Measurements from ENCODE around the gene RIMS4. TPM values are rescaled to one million over a fixed set of nuclear protein-coding genes. Genes with fewer than 3 reads are reported as not detected.
A peak's percentile ranks its signal among the peaks of the same experiment; 100 is the strongest.

RIMS4 gene
- total and polyA plus RNA-seq, 2 donors (not counting 1 experiment from before 2014, with no cell fraction given) = not detected

- DNase-seq (no peak), ATAC-seq (ENCODE audit: low read depth) (no peak)
- Mint-ChIP-seq H3K4me1 (peaks cover 24% of the 10 kb centered on the region), H3K27ac (no peak overlapping the region), H3K9me3 (ENCODE audit: insufficient read depth) (no peaks in the 10 kb centered on the region), H3K4me3 (peak overlapping the region; percentile 80), H3K27me3 (peaks cover 35% of the 10 kb centered on the region)
- TF ChIP-seq EZH2 (IDR thresholded peaks at IDR 0.05; ENCODE audit: borderline replicate concordance, insufficient read depth, low read depth, low read length, poor library complexity, severe bottlenecking) (no peak), CTCF (IDR thresholded peaks at IDR 0.05) (no peak)
- Histone ChIP-seq H3K4me2 (replicated peaks; ENCODE audit: low read depth, low read length, poor library complexity, severe bottlenecking) (peak overlapping the region; percentile 90), H3K9ac (ENCODE audit: low read length) (peak overlapping the region; percentile 64), H3K79me2 (ENCODE audit: control insufficient read depth, insufficient read depth, low read length) (no peaks in the 10 kb centered on the region), H2AFZ (ENCODE audit: insufficient read depth, low read depth, low read length, poor library complexity, severe bottlenecking) (peak overlapping the region; percentile 71), H3K27me3 (replicated peaks in 1 of 4; ENCODE audit: control extremely low read depth in 1 of 4, control insufficient read depth in 3 of 4, insufficient read depth in 4 of 4, low read length in 3 of 4) (peaks cover 0 to 42% (median 20%) of the 10 kb centered on the region in 4 experiments), H3K27ac (ENCODE audit: low read length in 2 of 2) (no peak overlapping the region), H3K4me1 (ENCODE audit: control insufficient read depth in 2 of 2, insufficient read depth in 2 of 2, low read length in 2 of 2) (peaks cover 7 to 15% of the 10 kb centered on the region in 2 donors), H3K9me3 (ENCODE audit: control extremely low read depth in 1 of 3, control insufficient read depth in 2 of 3, insufficient read depth in 1 of 3, low read length in 2 of 3) (peaks cover 0 to 3% (median 0%) of the 10 kb centered on the region in 3 donors), H4K20me1 (ENCODE audit: control insufficient read depth, insufficient read depth, low read length, poor library complexity, severe bottlenecking) (no peaks in the 10 kb centered on the region), H3K36me3 (replicated peaks in 1 of 2; ENCODE audit: control extremely low read depth in 1 of 2, control insufficient read depth in 1 of 2, extremely low read depth in 1 of 2, insufficient read depth in 2 of 2, low read length in 1 of 2) (no peaks in the 10 kb centered on the region), H3K4me3 (ENCODE audit: control extremely low read depth in 1 of 5, extremely low read depth in 1 of 5, insufficient read depth in 1 of 5, low read depth in 2 of 5, low read length in 4 of 5) (peak overlapping the region in 4 of 5 experiments; percentile 28 to 62 (median 47))
- ChIA-PET CTCF (interaction anchor here (0.6 to 3.3 kb wide), 13 partner anchors 9 to 544 kb away, joined by 3 to 13 read pairs (median 6); no protein-coding TSS in a partner anchor), POLR2A (interaction anchor here (0.6 kb wide), 1 partner anchor 366 kb away, joined by 3 read pairs; no protein-coding TSS in a partner anchor)
- WGBS (ENCODE audit: insufficient coverage) = 29% methylated on average over 7 of the region's 12 CpGs
- intact Hi-C loops (cut with micrococcal nuclease) = loop anchor here (1.0 to 5.0 kb wide), 2 partner anchors 121 to 351 kb away; no protein-coding TSS in a partner anchor
Observed at GRCh38 chr20:44746367-44747165, 63.8 kb downstream of the RIMS4 start.

Data from B cell (primary cell).